GM21515 (cell line): ENCODE measurements around the gene ZDHHC23.

Source experiments
- ATAC-seq: cut with Tn5 transposase; IDR thresholded peaks from one replicate; pipeline ENCODE4 v1.9.1; 2021; ENCODE audit not compliant: unreplicated experiment

ZDHHC23 gene

GRCh38 chr3:113947372-113948014 is at the start of gene ZDHHC23:
Gene ZDHHC23, plus strand, starts transcription at chr3:113948013. Its CDS starts 790 bp downstream, at chr3:113948803.
- ATAC-seq: peak; percentile 78

GRCh38 chr3:113898892-113899291 is 48.9 kb upstream of the ZDHHC23 start:
- no peak for ATAC-seq

- ATAC-seq: no peak
Observed at GRCh38 chr3:113906568-113907140, 41.2 kb upstream of the ZDHHC23 start.

- ATAC-seq: no peak
Observed at GRCh38 chr3:113908133-113908532, 39.7 kb upstream of the ZDHHC23 start.

GRCh38 chr3:113910966-113911365 is 36.8 kb upstream of the ZDHHC23 start:
- ATAC-seq: no peak

DNA sequence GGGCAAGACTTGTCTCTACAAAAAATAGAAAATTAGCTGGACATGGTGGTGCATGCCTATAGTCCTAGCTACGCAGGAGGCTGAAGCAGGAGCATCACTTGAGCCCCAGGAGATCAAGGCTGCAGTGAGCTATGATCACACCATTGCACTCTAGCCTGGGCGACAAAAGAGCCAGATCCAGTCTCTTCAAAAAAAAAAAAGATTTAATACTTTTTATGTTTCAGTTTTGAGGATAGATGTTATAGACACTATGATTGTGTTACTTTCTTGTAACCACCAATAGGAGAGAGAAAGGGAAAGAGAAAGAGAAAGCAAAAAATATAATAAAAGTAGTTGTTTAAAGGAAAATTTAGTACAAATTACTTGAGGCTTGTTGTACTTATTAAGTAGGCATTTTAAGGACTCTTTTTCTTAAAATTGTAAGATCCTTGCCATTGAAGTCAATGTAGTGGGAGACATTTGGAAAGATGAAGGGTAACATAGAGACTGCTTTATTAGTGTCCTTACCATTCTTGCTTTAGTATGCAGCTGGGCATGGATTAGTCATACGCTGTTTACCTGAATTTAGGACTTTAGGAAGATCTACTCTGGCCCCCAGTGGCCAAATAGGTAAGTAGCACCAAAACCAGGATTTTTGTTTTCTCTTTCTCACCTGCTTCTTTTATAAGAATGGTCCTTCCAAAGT is 35.1 kb upstream of the ZDHHC23 start:
- ATAC-seq: peak; percentile 97

DNA sequence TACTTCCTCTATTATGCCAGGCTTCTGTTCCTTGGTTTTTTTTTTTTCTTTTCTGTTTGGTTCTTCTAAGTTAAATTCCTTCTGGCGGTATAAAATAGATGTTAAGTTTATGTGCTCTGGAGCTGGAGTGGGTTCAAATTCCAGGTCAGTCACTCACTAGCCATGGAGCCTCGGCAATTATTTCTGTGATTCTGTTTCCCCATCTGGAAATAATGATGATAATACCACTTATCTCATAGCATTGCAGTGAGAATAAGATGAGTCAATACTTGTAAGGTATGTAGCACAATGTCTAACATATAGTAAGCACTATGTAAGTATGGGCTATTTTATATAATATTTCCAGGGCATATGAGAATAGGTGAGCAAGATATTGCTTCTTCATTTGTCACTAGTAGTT is 33.2 kb upstream of the ZDHHC23 start:
- ATAC-seq: no peak

DNA sequence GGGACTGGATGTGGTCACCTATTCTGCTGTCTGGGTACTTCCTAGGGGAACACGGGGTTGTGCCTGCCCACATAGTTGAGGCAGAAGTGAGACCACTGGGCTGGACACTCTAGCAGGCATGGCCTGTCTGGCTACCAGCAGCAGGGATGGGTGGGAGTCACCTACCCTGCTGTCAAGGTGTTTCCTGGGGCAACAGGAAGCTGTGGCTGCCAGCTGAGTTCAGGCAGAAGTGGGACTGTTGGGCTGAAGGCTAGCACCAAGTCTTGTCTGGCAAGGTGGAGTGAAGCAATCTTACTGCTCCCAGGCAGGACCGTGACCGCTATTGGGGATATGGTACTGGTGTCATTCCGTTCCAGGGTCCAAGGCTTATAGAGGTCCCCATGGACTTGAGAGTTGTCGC is 20.3 kb upstream of the ZDHHC23 start:
- ATAC-seq: no peak

- ATAC-seq: no peak
Observed at GRCh38 chr3:113946831-113947230, 982 bp upstream of the ZDHHC23 start.

DNA sequence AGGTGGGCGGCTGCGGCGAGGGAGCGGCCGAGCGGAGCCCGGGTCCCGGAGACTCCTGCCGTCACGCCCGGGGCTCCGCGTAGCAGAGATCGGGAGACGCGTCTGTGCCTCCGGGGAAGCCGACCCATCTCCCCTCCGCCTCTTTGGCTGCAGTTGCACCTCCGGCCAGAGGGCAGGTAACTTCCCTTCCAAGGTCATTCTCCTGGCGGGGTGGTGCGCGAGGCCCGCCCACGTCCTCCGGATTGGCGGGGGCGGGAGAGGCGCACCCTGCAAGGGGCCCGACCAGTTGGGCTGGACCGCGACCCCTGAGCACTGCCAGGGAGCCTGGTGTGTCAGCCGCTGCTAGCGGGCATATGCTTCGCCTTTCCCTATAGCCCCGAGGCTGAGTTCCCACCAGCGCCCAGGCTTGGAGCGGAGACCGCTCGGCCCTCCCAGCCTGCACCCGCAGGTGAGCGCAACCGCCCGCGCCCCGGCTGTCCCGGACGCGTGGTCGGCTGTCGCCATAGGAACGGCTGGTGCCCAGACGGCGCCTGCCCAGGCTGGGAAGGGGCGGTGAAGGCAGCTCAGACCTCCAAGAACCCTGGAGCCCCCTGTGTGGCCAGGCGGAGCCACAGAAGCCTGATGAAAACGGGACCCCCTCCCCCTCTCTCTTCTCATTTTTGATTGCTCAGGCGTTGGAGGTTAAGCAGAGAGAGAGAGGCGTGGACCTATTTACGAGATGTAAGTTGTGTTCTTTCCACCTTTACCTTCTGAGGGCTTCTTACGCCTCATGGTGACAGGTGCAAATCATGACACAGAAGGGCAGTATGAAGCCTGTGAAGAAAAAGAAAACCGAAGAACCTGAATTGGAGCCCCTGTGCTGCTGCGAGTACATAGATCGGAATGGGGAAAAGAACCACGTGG is 453 bp downstream of the ZDHHC23 start:
- ATAC-seq: peak; percentile 48

DNA sequence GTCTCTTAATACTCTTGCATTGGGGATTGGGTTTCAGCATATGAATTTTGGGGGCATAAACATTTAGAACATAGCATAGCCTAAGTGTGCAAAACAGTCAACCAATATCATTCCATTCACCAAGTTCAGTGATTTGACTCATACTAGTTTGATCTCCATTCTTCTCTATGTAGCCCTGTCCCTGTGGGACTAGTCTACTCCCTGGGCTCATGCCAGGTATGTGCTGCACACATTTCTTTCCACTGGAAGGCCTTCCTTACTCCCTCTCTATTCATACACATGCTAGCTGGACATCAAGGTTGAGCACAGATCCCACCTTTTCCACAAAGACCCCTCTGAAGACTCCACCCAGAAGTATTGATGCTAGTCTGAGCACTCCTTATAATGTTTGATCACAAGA is 5.1 kb downstream of the ZDHHC23 start:
- no peak for ATAC-seq

DNA sequence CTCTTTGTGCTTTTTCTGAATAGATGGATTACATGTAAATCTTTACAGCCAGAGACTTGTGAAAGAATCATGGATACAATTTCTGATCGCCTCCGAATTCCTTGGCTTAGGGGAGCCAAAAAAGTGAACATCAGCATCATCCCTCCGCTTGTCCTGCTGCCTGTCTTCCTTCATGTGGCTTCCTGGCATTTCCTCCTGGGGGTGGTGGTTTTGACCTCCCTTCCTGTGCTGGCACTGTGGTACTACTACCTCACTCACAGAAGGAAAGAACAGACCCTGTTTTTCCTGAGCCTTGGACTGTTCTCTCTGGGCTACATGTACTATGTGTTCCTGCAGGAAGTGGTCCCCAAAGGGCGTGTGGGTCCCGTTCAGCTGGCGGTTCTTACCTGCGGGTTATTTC is 5.9 kb downstream of the ZDHHC23 start:
- ATAC-seq: no peak

DNA sequence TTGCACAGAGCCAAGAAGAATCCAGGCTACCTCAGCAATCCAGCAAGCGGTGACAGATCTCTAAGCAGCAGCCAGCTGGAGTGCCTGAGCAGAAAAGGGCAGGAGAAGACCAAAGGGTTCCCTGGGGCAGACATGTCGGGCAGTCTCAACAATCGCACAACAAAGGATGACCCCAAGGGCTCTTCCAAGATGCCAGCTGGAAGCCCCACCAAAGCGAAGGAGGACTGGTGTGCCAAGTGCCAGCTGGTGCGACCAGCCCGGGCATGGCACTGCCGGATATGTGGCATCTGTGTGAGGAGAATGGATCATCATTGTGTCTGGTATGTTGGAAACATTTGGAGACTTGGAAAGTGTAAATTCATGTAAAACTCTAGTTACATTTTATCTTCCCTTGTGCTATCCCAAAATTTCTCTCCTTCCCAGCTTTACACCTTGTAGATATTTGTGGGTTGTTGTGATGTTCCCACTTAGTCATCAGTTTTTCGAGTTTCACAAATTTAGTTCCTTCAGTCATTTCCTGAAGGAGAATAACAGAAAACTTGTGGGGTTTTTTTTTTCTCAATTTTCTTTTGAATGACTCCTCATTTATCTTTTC is 6.4 kb downstream of the ZDHHC23 start:
- ATAC-seq: no peak

- ATAC-seq: no peak
Observed at GRCh38 chr3:113963879-113964278, 16.1 kb downstream of the ZDHHC23 start.

- no peak for ATAC-seq
Observed at GRCh38 chr3:113966172-113966571, 18.4 kb downstream of the ZDHHC23 start.

DNA sequence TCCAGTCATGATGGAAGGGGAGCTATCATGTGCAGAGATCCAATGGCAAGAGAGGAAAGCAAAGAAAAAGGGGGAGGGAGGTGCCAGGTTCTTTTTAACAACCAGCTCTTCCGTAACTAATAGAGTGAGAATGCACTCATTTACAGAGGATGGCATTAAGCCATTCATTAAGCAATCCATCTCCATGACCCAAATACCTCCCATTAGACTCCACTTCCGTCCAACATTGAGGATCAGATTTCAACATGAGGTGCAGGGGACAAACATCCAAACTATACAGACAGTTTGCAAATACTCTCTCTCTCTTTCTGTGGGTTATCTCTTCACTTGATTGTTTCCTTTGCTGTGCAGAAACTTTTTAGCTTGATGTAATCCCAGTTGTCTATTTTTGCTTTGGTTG is 21.2 kb downstream of the ZDHHC23 start:
- no peak for ATAC-seq

GRCh38 chr3:113977822-113978221 is 30.0 kb downstream of the ZDHHC23 start:
- no peak for ATAC-seq

- no peak for ATAC-seq
Observed at GRCh38 chr3:113979916-113980315, 32.1 kb downstream of the ZDHHC23 start.

DNA sequence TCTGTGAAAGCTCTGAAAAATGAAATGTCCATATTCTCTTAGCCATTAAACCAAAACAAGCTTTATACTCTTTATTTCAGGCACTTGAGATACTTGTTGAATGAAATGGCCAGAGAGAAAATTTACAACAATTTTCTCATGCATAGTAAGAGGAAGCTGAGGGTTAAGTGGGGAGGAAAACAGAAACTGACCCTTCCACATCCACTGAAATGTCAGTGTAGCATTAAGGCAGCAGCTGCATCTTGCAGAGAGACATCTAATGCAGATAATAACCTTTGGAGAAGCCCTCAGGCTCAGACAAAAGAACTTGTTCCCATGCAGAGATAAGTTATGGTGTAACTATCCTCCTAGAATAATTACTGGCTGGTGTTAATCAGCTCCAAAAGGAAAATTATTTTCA is 34.0 kb downstream of the ZDHHC23 start:
- ATAC-seq: no peak

DNA sequence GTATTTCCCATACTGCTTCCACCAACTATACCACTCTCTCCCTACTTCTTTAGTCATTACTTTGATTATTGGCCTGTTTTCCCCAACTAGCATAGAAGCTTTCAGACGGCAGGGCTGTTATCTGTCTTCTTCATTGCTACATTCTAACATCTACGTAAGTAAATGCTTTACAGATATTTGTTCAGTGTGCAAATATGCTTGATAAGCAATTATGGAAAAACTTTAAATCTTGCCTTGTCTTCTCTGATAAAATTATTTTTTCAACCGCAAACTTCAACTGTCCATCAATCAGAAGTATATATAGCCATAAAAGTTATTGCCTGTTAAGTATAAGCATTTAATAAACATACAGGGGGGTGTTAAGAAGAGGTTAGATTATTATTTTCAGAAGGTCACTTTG is 35.7 kb downstream of the ZDHHC23 start:
- no peak for ATAC-seq

DNA sequence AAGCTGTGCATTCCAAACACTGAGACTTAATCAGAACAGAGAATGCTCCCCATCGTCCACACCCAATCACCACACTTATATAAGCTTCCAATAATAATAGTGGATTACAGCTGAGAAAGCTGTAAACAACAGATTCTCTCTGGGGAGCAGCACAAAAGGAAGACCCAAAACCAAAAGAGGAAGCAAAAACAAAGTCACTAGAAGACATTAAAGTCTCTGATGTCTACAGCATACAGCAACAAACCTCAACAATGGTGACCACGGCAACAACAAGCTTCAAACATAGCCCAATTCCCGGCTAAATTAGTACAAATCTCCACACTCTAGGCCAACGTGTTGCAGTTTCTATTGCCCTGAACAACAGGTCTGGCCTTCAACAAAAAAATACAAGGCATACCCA is 37.7 kb downstream of the ZDHHC23 start:
- ATAC-seq: peak; percentile 87
